Tibial artery (tissue), 4 donors: ENCODE data around the gene PDE6A.
A peak's percentile ranks its signal among the peaks of the same experiment; 100 is the strongest.

Experiments used
- DNase-seq, 2 donors: peaks; one replicate each; pipeline ENCODE4 v3.0.0-alpha.2; 2019
- H3K27ac ChIP-seq, 2 donors: fragments of 200-600 bp; sonication (generic) in 1 of 2; 1 replicate in 1 of 2; 2 replicates in 1 of 2; pipeline ENCODE4 v1.5.1; 2018 to 2019; ENCODE audit warnings: mild to moderate bottlenecking in 1 of 2
- H3K27me3 ChIP-seq, 2 donors: fragments of 200-600 bp; sonication (generic) in 1 of 2; one replicate each; pipeline versions ENCODE4 v1.5.1 to v1.6.0; 2016 to 2019
- H3K36me3 ChIP-seq, 3 donors: fragments of 200-600 bp; sonication (generic) in 2 of 3; one replicate each; pipeline ENCODE4 v1.5.1; 2016 to 2019; ENCODE audit warnings: mild to moderate bottlenecking in 2 of 3
- H3K4me1 ChIP-seq, 4 donors: fragments of 200-600 bp; sonication (generic) in 2 of 4; 1 replicate in 3 of 4; 2 replicates in 1 of 4; pipeline ENCODE4 v1.5.1; 2016 to 2019
- H3K4me3 ChIP-seq, 2 donors: fragments of 200-600 bp; sonication (generic) in 1 of 2; 1 replicate in 1 of 2; 2 replicates in 1 of 2; pipeline ENCODE4 v1.5.1; 2018 to 2019; ENCODE audit warnings: mild to moderate bottlenecking in 2 of 2
- H3K9me3 ChIP-seq, 3 donors: fragments of 200-600 bp; sonication (generic) in 1 of 3; one replicate each; pipeline ENCODE4 v1.5.1; 2016 to 2019
- CTCF ChIP-seq, 2 experiments: fragments of 200-600 bp in 1 of 2; fragments of 450-650 bp in 1 of 2; IDR thresholded peaks; one replicate each; pipeline ENCODE4 v1.5.1; 2017 to 2019; ENCODE audit warnings: antibody characterized with exemption in 2 of 2, mild to moderate bottlenecking in 1 of 2, moderate library complexity in 1 of 2
- intact Hi-C: fragments of 100-400 bp; cut with DNase I; formaldehyde crosslinking; loops from one replicate; pipeline ENCODE4 v1.15.0; 2023; ENCODE audit warnings: low total_unique reads

The PDE6A gene

GRCh38 chr5:149938279-149938678 is 6.3 kb downstream of the PDE6A start:
- no peak for TF ChIP-seq CTCF (IDR thresholded peaks at IDR 0.05)
- Histone ChIP-seq H3K27ac (peak overlapping the region; percentile 57 to 73), H3K36me3 (no peaks in the 10 kb centered on the region), H3K9me3 (no peaks in the 10 kb centered on the region), H3K4me1 (peaks cover 0 to 57% (median 45%) of the 10 kb centered on the region in 4 donors), H3K27me3 (no peaks in the 10 kb centered on the region), H3K4me3 (no peak overlapping the region)
- DNase-seq: peak in 1 of 2 donors; percentile 53
- intact Hi-C loops: no loop called here

DNA sequence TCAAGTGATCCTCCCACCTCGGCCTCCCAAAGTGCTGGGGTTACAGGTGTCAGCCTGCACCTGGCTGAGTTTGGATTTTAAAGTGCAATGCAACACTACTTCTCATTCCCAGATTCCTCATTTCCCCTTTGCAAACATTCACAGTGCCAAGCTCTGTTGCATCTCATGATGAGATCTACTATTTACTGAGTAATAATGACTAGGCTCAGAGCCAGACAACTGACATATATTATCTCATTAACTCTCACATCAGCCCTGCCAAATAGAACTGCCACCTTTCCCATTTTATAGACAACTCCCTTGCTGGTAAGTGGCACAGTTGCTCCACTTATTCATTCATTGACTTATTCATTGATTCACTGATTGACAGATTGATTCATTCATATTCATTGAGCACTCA is 7.0 kb downstream of the PDE6A start:
- Histone ChIP-seq H3K27ac (peak overlapping the region; percentile 57 to 73), H3K4me1 (peaks cover 0 to 57% (median 45%) of the 10 kb centered on the region in 4 donors), H3K9me3 (no peaks in the 10 kb centered on the region), H3K36me3 (no peaks in the 10 kb centered on the region), H3K4me3 (no peak overlapping the region), H3K27me3 (no peaks in the 10 kb centered on the region)
- TF ChIP-seq CTCF (IDR thresholded peaks at IDR 0.05): no peak
- intact Hi-C loops: no loop called here
- no peak for DNase-seq

DNA sequence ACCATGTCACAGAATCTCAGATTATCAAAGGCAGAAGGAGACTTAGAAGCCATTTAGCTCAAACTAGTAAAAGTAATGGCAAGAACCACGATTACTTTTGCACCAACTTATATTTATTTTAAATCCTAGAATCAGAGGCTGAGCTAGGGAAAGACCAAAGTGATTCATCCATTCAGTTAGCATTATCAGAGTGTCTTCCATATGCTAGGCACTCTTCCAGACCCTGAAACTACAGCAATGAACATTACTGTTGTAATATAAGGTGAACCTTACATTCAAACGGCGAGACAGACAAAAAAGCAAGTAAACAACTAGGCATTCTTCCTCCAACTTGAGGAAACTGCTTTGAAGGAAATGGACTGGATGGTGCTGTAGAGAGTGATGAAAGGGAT is 7.9 kb downstream of the PDE6A start:
- peak overlapping the region; percentile 14 to 73 for H3K27ac ChIP-seq
- intact Hi-C loops: no loop called here
- H3K9me3 ChIP-seq: no peaks in the 10 kb centered on the region
- no peak for TF ChIP-seq CTCF (IDR thresholded peaks at IDR 0.05)
- DNase-seq: no peak
- no peaks in the 10 kb centered on the region for H3K27me3 ChIP-seq
- H3K36me3 ChIP-seq: no peaks in the 10 kb centered on the region
- H3K4me1 ChIP-seq: peaks cover 0 to 57% (median 45%) of the 10 kb centered on the region in 4 donors
- H3K4me3 ChIP-seq: no peak overlapping the region

- Histone ChIP-seq H3K27me3 (no peaks in the 10 kb centered on the region), H3K4me1 (peaks cover 0 to 57% (median 45%) of the 10 kb centered on the region in 4 donors), H3K36me3 (no peaks in the 10 kb centered on the region), H3K4me3 (no peak overlapping the region), H3K9me3 (no peaks in the 10 kb centered on the region), H3K27ac (peak overlapping the region; percentile 70 to 73)
- DNase-seq: no peak
- intact Hi-C loops: no loop called here
- no peak for TF ChIP-seq CTCF (IDR thresholded peaks at IDR 0.05)
Observed at GRCh38 chr5:149936044-149936699, 8.4 kb downstream of the PDE6A start.

GRCh38 chr5:149935431-149935901 is 9.1 kb downstream of the PDE6A start:
- Histone ChIP-seq H3K27ac (peak overlapping the region; percentile 70 to 73), H3K27me3 (no peaks in the 10 kb centered on the region), H3K4me1 (peaks cover 0 to 62% (median 45%) of the 10 kb centered on the region in 4 donors), H3K9me3 (no peaks in the 10 kb centered on the region), H3K4me3 (no peak overlapping the region), H3K36me3 (no peaks in the 10 kb centered on the region)
- intact Hi-C loops: no loop called here
- peak in 1 of 2 donors; percentile 78 for DNase-seq
- no peak for TF ChIP-seq CTCF (IDR thresholded peaks at IDR 0.05)
